LHCN-M2 (cell line): Measurements from ENCODE around the gene SNX9. TPM values are rescaled to one million over a fixed set of nuclear protein-coding genes. Genes with fewer than 3 reads are reported as not detected.
"Not testable (repeated sequence)": the region's sequence is repeated elsewhere in the genome, so short reads cannot be mapped to it uniquely, and the experiment has no call there.

Source experiments
- DNase-seq: peaks from one replicate; pipeline ENCODE4 v3.0.0-alpha.2; 2012; ENCODE audit warnings: low read depth
- total RNA-seq: library from RNA; depleted of rRNA; stranded (reverse); fragments of >200 nt; gene quantifications from 2 replicates; pipeline ENCODE4 v1.2.3, GENCODE V29; 2014

Gene SNX9
- total RNA-seq, 1 experiment from 2014 or later = 15.6 TPM

DNA sequence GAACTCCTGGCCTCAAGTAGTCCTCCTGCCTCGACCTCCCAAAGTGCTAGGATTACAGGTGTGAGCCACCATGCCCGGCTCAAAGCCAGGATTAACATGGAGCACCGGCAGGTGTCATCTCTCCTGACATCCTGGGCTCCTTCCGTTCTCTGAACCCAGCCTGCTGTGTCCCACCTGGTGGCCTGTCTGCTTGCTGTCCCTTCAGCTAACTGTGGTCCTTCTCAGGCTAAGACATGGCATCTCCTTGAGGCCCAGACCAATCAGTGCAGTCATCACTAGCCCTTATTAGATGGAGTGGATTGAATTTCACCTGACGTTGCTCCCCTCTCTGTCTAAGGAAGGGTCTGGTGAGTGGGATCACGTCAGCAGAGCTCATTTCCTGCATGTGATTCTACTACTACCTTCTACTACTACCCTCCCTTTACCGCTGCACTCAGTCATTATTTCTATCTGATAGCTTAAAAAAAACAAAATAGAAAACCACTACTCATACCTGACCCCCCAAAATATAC lies 130.6 kb downstream of the SNX9 start:
- no peak for DNase-seq

DNA sequence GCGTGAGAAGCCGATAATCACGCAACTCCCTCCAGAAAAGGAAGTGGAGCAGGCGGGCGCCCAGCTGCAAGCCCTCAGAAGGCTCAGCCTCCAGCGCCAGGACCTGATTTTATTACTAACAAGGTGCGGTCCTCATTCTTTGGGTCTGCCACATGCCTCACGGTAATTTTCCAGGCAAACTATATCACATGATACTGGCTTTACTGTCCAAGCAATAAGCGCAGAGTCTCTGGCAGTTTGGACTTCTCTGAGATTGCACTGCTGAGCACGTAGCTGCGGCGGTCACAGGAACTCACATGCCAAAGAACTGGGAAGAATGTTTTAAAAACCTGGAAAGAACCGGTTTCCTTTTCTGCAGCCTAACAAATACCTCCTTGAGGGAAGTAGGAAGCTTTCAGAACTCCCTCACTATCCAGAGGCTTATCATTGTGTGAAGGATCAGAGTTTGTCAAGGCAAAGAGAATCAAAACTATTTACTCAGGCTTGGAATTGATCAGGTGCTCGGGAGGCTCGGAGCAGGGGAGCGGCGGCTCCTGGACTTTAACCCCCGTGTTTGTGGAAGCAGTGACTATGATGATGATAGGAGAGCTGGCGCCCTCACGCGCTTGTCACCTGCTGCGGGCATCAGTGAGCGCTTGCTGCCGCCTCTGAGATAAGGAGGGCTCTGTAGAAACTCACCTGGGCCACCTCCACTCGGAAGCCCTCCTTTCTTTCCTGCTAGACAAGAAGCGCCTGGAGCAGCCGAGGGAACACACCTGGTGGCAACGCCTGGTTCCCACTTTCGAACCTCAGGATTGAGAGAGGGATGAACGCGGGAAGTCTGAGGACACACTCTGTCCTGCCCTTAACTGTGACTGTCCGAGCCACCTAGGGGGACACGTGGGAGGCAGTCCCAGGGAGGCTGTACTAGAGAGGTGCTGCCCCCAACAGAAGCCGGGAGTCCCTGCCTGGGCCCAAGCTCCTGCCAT lies 131.4 kb downstream of the SNX9 start:
- DNase-seq = peak; percentile 17

DNA sequence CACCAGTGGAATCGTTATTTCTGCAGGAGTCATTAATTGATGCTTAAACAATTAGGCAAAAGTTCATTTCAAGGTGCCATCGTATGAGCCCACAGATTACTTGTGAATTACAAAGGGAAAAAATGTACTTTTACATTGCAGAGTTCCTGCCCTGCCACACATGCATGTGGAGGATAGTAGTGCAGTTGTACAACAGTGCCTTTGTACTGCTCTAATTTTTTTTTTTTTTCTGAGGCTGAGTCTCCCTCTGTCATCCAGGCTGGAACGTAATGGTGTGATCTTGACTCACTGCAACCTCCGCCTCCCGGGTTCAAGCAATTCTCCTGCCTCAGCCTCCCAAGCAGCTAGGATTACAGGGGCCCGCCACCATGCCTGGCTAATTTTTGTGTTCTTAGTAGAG lies 132.6 kb downstream of the SNX9 start:
- DNase-seq = no peak

DNA sequence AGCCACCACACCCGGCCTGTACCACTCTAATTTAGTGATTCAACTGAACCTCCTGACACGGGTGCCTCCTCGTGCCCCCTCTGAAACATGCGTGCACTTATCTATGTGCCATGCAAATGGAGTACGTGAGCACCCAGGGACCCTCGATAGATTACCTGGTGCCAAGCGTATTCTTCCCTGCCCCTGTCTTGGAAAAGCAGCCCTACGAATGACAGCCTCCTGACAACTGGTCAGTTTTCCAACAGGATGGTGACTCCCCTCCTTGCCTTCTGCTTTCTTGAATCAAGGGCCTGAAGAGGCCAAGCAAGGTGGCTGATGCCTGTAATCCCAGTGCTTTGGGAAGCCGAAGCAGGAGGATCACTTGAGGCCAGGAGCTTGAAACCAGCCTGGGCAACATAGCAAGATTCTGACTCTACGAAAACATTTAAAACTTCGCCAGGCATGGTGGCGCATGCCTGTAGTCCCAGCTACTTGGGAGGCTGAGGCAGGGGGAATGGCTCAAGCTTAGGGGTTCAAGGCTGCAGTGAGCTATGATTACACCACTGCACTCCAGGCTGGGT lies 133.2 kb downstream of the SNX9 start:
- DNase-seq = no peak

DNA sequence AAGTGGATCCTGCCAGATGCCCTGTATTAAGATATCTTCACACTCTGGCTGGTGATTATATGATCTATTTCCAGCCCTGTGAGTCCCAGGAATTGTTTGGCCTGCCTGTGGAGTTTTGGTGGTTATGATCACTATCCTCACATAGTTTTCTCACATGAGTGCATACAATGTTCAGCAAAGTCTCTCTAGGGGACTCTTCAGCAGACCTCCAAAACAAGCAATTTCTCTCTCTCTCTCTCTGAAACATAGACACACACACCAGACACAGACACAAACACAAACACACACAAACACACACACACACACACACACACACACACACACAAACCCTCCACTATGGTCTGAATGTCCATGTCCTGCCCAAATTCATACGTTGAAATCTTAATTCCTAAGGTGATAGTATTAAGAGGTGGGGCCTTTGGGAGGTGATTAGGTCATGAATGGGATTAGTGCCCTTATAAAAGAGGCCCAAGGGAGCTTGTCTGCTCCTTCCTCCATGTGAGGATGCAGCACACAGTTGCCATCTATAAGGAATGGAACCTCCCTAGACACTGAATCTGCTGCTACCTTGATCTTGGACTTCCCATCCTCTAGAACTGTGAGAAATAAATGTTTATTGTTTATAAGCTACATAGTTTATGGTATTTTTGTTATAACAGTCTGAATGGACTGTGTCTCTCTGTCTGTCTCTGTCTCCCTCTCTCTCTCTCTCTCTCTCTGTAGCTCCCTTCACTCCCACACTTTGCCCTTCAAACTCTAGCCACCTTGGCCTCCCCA lies 136.6 kb downstream of the SNX9 start:
- no peak for DNase-seq

DNA sequence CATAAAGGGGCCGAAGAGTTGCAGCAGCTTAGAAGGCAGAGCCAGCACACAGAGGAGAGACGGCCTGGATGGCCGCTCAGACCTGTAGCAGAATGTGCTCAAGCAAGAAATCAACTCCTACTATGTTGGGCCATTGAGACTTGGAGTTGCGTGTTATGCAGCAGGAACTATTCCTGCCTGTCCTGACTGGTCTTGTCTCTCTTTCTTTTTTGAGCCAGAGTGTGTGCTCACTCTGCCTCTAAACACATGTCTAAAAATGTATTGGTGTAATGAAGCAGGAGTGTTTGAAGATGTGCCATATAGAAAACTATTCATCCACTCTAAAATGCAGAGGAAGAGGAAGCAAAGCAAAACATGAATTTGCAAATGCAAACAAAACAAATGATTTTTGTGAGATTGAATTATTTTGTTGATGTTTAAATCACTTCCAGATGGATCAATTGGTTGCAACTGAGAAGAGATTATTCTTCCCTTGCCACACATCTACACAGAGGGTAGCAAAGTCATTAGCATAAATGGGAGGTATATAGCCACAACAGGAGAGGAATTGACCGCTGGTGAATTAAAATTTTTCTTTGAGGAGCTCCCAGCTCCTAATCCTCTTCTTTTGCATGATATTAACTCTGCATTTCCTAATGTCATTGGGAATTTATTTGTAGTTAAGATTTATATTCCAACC lies 138.2 kb downstream of the SNX9 start:
- no peak for DNase-seq

DNA sequence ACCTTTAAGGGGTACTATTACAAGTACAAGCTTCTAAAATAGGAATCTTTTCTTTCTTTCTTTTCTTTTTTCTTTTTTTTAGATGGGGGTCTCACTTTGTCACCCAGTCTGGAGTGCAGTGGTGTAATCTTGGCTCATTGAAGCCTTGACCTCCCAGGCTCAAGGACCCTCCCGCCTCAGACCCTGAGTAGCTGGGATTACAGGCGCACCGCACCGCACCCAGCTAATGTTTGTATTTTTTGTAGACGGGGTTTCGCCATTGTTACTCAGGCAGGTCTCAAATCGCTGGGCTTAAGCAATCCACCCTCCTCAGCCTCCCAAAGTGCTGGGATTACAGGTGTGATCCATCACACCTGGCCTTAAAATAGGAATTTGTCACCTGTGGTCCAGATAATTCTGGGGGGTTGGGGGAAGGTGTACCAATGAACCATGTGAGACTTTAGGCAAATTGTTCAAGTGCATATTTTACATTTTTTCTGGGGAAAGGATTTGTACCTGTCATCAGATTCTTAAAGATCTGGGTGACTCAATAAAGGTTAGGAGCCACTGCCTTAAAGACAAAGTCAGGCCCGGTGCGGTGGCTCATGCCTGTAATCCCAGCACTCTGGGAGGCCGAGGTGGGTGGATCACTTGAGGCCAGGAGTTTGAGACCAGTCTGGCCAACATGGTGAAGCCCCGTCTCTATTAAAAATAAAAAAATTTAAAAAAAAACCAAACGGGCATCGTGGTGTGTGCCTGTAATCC lies 139.0 kb downstream of the SNX9 start:
- DNase-seq = no peak

DNA sequence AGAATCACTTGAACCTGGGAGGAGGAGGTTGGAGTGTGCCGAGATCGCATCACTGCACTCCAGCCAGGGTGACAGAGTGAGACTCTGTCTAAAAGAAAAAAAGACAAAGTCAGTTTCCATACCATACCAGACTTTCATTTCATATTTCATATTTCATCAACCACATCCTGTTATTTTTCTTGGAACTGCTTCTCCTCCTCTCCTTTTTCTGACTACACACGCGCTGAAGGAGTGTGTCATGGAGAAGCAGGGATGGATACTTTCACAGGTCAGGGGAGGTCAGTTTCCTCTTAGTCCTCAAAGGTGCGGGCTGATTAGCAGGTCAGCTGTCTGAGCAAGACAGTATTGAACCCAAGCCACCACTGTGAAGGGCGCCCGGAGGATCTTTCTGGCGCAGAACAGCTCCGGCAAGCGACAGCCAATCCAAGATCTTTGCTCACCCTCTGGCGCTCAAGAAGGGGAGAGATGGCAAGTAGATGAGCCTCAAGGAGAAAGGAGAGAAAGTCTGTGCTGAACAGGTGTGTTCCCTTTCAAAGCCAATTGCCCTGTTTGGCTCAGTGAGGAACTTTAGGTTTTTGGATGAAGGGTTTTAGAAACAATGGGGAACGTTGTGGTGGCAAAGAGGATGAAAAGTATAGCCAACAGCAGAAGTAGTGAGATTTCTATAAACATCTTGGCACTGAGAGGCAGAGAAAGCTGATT lies 139.7 kb downstream of the SNX9 start:
- DNase-seq = peak; percentile 85

DNA sequence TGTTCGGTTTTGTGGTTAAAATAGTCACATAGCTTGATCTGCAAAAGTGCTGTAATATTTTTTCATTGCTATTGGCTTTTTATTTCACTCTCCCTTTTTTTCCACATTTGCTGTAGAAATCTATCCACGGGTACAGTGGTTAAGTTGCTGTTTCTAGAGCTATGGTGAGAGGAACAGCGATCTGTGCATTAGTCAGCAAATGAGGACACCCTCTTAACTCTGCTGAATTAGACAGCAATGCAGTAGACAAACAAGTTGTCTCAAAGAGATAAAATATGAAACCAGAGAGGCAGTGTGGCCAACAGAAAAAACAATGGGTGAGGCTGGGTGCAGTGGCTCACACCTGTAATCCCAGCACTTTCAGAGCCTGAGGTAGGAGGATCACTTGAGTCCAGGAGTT lies 141.1 kb downstream of the SNX9 start:
- DNase-seq = peak; percentile 48

DNA sequence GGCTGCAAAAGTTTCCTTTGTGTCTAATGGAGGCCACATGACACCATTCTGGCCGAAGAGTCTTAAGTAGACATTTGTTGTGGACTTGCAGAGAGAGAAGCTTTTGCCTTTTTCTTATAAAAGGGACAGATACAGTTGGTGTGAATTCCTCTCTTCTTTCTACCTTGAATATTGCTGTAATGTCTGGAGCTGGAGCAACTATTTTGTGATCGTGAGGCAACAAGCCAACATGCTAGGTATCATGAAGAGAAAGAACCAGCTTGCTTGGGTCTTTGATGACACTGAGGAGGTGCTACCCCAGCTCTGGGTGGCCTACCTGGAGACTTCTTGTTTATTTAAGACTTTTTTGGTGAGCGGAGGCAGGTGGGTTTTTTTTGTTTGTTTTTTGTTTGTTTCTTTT lies 142.3 kb downstream of the SNX9 start:
- no peak for DNase-seq

DNA sequence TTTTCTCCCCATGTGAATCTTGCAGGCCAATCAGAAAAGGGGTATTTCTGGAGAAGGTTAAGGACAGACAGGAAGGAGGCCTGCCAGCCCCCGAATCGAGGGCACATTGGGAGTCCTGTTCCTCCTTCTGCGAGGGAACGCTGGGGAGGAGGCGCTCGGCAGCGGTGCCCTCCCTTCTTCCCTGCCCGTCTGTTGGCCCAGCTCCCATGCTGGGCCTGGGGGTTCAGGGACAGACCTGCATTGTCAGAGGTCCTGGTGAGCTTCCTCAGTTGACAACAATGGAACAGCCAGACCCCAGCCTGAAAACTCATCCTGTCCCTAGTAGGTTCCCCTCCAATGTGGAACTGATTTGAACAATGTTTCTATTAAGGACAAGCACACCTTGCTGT lies 143.5 kb downstream of the SNX9 start:
- no peak for DNase-seq

DNA sequence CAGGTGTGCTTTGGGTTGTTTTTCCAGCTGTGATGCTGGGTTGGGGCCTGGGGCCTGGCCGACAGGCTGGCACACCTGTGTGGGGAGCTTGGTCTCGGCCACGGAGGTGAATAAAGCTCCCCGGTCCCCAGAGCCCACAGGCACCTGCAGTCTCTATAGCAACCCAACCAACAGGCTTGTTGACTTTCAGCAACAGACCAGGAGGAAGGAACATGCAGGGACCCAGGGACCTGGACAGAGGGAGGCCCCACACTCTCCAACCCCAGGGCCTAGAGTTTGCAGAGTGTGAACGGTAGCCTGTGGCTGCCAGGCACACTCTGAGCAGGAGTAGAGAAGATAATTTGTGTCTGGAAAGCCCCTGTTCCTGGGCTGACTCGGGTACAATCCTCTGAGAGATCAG lies 144.0 kb downstream of the SNX9 start:
- no peak for DNase-seq

DNA sequence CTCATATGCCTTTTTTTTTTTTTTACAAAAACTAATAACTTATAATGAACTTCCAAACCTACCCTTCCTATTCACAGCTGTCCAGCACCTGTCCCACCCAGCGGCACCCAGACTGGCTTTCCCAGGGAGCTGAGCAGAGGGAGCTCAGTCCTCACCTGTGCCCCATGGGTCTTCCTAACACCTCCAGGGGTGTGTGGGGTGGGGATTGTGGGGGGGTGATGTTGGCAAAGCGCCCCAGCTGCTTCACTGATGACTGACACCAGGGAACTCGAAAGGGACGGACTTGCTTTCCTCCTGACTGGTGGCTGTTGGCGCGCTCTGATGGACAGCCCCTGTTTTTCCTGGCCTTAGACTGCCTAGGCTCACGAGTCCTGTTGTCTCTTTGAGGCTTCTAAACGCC lies 144.4 kb downstream of the SNX9 start:
- DNase-seq = no peak

DNA sequence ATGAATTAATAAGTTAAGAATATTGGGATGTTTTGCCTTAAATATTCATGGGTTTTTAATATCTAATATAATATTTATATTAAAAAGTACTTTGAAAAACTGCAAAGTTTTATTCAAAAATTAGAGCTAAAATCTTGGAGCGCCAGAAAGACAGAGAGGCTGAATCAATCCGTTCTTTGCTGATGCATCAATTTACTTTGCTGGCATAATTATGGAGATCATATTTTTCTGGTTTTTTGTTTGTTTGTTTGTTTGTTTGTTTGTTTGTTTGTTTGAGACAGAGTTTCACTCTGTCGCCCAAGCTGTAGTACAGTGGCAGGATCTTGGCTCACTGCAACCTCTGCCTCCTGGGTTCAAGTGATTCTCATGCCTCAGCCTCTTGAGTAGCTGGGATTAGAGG lies 149.1 kb downstream of the SNX9 start:
- DNase-seq = not testable (repeated sequence)

DNA sequence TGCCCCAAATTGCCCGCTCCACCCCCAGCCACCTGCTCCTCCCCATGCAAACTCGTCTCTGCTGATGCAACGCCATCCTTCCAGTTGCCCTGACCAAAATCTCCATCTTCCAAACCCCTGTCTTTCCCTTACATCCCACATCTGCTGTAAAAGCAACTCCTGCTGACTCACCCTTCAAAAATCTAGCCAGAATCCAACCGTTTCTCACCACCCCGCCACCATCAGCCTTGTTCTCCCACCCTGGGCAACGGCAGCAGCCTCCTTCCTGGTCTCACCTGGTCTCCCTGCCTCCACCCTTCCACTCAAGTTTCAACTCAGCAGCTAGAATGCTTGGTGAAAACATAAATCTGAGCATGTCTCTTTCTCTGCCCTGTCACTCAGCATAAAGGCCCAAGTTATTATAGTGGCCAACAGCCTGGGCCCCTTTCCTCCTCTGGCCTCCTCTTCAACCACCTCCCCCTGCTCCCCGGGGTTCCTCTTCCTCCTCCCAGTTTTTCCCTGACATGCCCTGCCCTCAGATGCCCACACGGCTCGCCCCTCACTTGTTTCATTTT lies 151.4 kb downstream of the SNX9 start:
- DNase-seq = peak; percentile 60

DNA sequence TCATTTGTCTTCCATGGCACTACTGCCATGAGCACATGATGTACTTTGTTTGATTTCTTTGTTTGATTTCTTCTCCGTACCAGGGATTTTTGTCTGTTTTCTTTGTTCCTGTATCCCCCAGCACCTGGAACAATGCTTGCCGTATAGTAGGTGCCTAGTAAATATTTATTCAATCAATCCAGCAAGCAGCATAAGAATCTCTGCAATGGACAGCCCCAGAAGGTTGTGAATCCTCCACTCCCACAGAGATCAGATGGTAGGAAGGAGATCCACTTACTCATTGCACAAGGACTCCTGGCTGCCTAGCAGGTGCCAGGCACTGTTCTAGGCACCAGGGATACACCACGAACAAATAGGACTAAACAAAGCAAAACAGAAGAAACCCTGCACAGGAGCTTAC lies 151.9 kb downstream of the SNX9 start:
- DNase-seq = no peak

DNA sequence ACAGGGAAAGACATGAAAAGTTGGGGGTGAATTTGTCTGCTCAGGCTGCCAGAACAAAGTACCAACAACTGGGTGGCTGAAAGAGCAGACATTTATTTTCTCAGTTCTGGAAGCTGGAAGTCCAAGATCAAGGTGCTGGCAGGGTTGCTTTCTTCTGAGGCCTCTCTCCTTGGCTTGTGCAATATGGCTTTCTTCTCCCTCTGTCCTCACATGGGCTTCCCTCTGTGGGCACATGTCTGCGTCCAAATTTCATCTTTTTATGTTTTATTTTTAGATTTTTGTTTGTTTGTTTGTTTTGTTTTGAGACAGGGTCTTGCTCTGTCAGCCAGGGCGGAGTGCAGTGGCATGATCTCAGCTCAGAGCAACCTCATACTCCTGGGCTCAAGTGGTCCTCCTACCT lies 152.4 kb downstream of the SNX9 start:
- no peak for DNase-seq

DNA sequence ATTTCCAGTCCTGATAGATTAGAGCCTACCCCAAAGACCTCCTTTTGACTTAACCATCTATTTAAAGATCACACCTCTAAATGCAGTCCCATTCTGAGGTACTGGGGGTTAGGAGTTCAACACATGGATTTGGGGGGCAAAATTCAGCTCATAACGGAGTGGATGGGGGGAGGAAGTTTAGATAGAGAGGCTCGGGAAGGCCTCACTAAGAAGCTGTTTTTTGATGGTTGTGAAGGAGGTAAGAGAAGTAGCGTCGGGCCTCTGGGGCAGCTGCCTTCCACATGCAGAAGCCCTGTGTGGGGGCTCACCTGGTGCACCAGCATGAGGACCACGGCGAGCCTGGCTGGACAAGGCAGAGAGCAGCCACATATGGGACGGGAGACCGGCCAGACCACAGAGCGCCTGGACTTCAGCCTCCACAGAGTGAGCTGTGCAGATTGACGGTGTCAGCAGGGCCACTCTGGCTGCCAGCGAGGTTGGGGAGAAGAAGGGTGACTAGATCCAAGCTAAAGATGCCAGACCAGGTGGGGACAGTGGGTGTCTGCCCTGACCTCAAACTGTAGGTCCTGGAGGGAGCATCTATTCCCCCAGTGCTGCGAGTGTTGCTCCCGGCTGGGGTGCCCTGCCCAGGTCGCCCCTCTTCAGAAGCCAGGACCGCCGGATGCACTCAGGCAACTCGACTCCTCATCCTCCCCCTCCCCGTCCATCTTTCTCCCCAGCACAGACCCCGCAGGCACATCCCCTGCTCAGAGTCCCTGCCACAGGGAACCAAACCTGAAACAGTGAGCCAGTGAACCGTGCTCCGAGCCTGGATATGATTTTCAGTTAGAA lies 153.5 kb downstream of the SNX9 start:
- no peak for DNase-seq

DNA sequence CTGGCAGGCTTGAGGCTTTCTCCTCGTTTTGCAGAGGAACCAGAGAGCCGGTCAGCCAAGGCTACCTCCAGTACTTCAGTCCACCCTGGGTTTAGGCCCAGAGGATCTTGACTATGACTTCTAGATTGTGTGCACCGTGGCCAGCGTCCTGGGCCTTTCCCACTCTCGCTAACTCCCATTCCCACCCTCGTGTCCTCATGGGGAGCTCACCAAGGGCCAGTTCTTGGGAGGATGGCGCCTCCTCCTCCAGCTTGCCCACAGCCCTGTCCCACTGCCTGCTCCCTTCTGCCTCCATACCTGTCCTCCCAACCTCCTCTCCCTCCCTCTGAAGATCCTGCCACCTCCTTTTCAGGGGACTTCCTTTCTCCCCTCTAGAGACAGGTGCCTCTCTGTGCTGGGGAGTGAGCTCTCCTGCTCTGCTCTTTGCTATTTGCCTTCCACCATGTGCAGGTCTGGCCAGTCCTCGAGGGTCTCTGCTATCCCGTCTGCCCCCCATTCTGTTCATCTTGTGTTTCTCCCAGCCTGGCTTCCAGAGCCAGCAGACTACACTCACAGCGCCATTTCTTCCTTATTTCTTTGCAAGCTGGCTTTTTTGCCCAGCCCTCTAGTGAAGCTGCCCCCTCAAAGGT lies 154.2 kb downstream of the SNX9 start:
- no peak for DNase-seq
